Right lobe of liver (tissue), 4 donors: Measurements from ENCODE around the gene BMP8B.
"Not testable (repeated sequence)": the region's sequence is repeated elsewhere in the genome, so short reads cannot be mapped to it uniquely, and the experiment has no call there.

ENCODE experiments used
- POLR2A ChIP-seq: fragments of 450-650 bp; IDR thresholded peaks from one replicate; pipeline ENCODE4 v1.6.1; 2017; ENCODE audit warnings: antibody characterized with exemption, mild to moderate bottlenecking
- TF ChIP-seq, protein P1 (sequence below), 4 donors: fragments of 200-600 bp in 3 of 4; fragments of 450-650 bp in 1 of 4; IDR thresholded peaks; one replicate each; pipeline versions ENCODE4 v1.5.1 to v1.8.0; 2016 to 2022; ENCODE audit warnings: antibody characterized with exemption in 4 of 4, mild to moderate bottlenecking in 2 of 4
- donor health status: DM: no; HTN: no; CAD: no.
- donor health status: DM: no; HTN: no; CAD: no.
- donor health status: DM: no; HTN: yes; CAD: no.

DNA sequence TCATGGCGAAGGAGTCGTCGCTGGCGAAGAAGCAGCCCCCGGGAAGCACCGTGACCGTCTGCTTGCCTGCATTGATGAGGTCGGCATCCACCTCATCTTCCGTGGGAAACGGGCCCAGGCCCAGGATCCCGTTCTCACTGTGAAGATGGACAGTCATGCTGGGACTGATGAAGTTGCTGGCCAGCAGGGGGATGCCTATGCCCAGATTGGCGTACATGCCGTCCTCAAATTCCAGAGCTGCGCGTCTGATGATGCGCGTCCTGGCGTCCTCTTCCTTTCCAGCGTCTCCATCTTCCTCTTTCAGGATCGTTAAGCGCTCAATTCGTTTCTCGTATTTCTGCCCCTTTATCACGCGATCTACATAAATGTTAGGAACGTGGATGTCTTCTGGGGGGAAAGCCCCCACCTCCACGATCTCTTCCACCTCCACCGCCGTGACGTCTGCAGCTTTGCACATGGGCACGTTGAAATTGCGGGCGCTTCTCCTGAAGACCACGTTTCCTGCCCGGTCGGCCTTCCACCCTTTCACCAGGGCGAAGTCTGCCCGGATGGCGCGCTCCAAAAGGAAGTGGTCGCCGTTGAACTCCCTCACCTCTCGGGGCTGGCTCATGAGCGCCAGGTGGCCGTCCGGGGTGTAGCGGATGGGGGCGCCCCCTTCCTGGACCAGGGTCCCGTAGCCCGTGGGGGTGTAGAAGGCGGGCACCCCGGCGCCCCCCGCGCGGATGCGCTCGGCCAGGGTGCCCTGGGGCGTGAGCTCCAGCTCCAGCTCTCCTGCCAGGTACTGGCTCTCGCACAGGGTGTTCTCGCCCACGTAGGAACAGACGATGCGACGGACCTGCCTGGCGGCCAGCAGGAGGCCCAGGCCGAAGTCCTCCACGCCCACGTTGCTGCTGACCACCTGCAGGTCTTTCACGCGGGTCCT lies 18.3 kb downstream of the BMP8B start:
- TF ChIP-seq, protein P1, sequence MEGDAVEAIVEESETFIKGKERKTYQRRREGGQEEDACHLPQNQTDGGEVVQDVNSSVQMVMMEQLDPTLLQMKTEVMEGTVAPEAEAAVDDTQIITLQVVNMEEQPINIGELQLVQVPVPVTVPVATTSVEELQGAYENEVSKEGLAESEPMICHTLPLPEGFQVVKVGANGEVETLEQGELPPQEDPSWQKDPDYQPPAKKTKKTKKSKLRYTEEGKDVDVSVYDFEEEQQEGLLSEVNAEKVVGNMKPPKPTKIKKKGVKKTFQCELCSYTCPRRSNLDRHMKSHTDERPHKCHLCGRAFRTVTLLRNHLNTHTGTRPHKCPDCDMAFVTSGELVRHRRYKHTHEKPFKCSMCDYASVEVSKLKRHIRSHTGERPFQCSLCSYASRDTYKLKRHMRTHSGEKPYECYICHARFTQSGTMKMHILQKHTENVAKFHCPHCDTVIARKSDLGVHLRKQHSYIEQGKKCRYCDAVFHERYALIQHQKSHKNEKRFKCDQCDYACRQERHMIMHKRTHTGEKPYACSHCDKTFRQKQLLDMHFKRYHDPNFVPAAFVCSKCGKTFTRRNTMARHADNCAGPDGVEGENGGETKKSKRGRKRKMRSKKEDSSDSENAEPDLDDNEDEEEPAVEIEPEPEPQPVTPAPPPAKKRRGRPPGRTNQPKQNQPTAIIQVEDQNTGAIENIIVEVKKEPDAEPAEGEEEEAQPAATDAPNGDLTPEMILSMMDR (IDR thresholded peaks at IDR 0.05): not testable (repeated sequence)
- TF ChIP-seq POLR2A: not testable (repeated sequence)
